DOHH2 (cell line): Measurements from ENCODE around the gene FOXD2.

Experiments
- CTCF ChIP-seq: fragments of 200-600 bp; sonication (generic); IDR thresholded peaks from one replicate; pipeline ENCODE4 v1.5.1; 2014; ENCODE audit warnings: antibody characterized with exemption, mild to moderate bottlenecking, low read depth, low read length; ENCODE audit not compliant: poor library complexity, severe bottlenecking
- EZH2phosphoT487 ChIP-seq: fragments of 200-600 bp; sonication (generic); IDR thresholded peaks from 2 replicates; pipeline ENCODE4 v1.6.1; 2017; ENCODE audit warnings: borderline replicate concordance, mild to moderate bottlenecking, antibody characterized with exemption, low read length, moderate library complexity, mixed read lengths

GRCh38 chr1:47433477-47434050 lies 4.3 kb upstream of the FOXD2 start:
- TF ChIP-seq CTCF (no peak), EZH2phosphoT487 (no peak)
